Keratinocyte (primary cell): ENCODE data around the gene GAP43. TPM values are rescaled to one million over a fixed set of nuclear protein-coding genes. Genes with fewer than 3 reads are reported as not detected.

ENCODE experiments used
- DNase-seq: peaks from one replicate; pipeline ENCODE4 v3.0.0-alpha.2; 2011; ENCODE audit warnings: low read depth, missing footprints, low spot score
- FAIRE-seq: peaks from 2 replicates; lab custom pipeline; 2011; peaks lifted over from hg19 to GRCh38; lab: Jason Lieb, UNC
- H2AFZ ChIP-seq: 2 replicates; pipeline ENCODE4 v1.6.0; 2012; ENCODE audit warnings: low read length, control low read depth, inconsistent platforms; ENCODE audit not compliant: control insufficient read depth
- H3K27ac ChIP-seq: 2 replicates; pipeline ENCODE4 v1.5.1; 2011; ENCODE audit warnings: low read length; ENCODE audit not compliant: control insufficient read depth, insufficient read depth
- H3K27me3 ChIP-seq: 3 replicates; pipeline ENCODE4 v1.6.0; 2011; ENCODE audit warnings: low read length; ENCODE audit not compliant: control insufficient read depth, insufficient read depth; ENCODE audit errors: extremely low read depth
- H3K36me3 ChIP-seq, 2 experiments: 2 replicates in 1 of 2; 3 replicates in 1 of 2; pipeline ENCODE4 v1.5.1; 2011; ENCODE audit warnings: low read length in 2 of 2, mild to moderate bottlenecking in 1 of 2; ENCODE audit not compliant: control insufficient read depth in 2 of 2, insufficient read depth in 2 of 2; ENCODE audit errors: extremely low read depth in 1 of 2
- H3K4me1 ChIP-seq: 3 replicates; pipeline ENCODE4 v1.5.1; 2011; ENCODE audit warnings: low read length; ENCODE audit not compliant: control insufficient read depth, insufficient read depth; ENCODE audit errors: extremely low read depth
- H3K4me2 ChIP-seq: 3 replicates; pipeline ENCODE4 v1.6.0; 2011; ENCODE audit warnings: low read depth, low read length; ENCODE audit not compliant: control insufficient read depth, insufficient read depth; ENCODE audit errors: extremely low read depth
- H3K4me3 ChIP-seq, 3 experiments: fragments of 200-600 bp in 1 of 3; sonication (generic) in 1 of 3; 2 replicates in 2 of 3; 3 replicates in 1 of 3; pipeline ENCODE4 v1.5.1; 2011 to 2016; ENCODE audit warnings: low read length in 3 of 3, mild to moderate bottlenecking in 3 of 3, control low read depth in 2 of 3, inconsistent platforms in 1 of 3, low read depth in 1 of 3, mixed read lengths in 1 of 3, mixed run types in 1 of 3, moderate library complexity in 1 of 3; ENCODE audit not compliant: control insufficient read depth in 2 of 3, insufficient read depth in 2 of 3; ENCODE audit errors: extremely low read depth in 1 of 3
- H3K79me2 ChIP-seq: 2 replicates; pipeline ENCODE4 v1.6.0; 2012; ENCODE audit warnings: low read length; ENCODE audit not compliant: control insufficient read depth, insufficient read depth
- H3K9ac ChIP-seq: 3 replicates; pipeline ENCODE4 v1.6.0; 2011; ENCODE audit warnings: low read length; ENCODE audit not compliant: control insufficient read depth, insufficient read depth; ENCODE audit errors: extremely low read depth
- H3K9me1 ChIP-seq: 3 replicates; pipeline ENCODE4 v1.6.0; 2011; ENCODE audit warnings: low read length; ENCODE audit not compliant: control insufficient read depth, insufficient read depth; ENCODE audit errors: extremely low read depth
- H3K9me3 ChIP-seq: 2 replicates; pipeline ENCODE4 v1.5.1; 2012; ENCODE audit warnings: low read depth, low read length; ENCODE audit not compliant: control insufficient read depth
- H4K20me1 ChIP-seq: 3 replicates; pipeline ENCODE4 v1.6.0; 2011; ENCODE audit warnings: low read length; ENCODE audit not compliant: control insufficient read depth, insufficient read depth; ENCODE audit errors: extremely low read depth
- CTCF ChIP-seq, 3 experiments: IDR thresholded peaks in 1 of 3; conservative IDR thresholded peaks in 1 of 3; optimal IDR thresholded peaks in 1 of 3; 2 replicates in 2 of 3; 3 replicates in 1 of 3; pipeline versions ENCODE3 to v1.5.1; 2011; ENCODE audit warnings: low read length in 3 of 3, mild to moderate bottlenecking in 3 of 3, moderate library complexity in 2 of 3, control low read depth in 1 of 3, inconsistent platforms in 1 of 3; ENCODE audit not compliant: insufficient read depth in 2 of 3; ENCODE audit errors: extremely low read depth in 1 of 3
- EZH2 ChIP-seq: IDR thresholded peaks from one replicate; pipeline ENCODE4 v1.6.1; 2012; ENCODE audit warnings: inconsistent platforms, mild to moderate bottlenecking, low read length, moderate library complexity
- dilution Hi-C: fragments of 300-500 bp; cut with MboI; formaldehyde crosslinking; loops from one replicate; pipeline ENCODE4 v1.7.0; 2020; ENCODE audit warnings: low sequenced_read_pairs; ENCODE audit not compliant: extremely low pct_ligation_motif_present
- polyA plus RNA-seq, 5 experiments: library from polyadenylated mRNA; depleted of rRNA in 3 of 5; stranded (reverse) in 3 of 5; stranded (forward) in 1 of 5; unstranded in 1 of 5; fragments of >200 nt; gene quantifications; 1 replicate in 1 of 5; 2 replicates in 3 of 5; 3 replicates in 1 of 5; pipeline versions ENCODE4 v1.2.1 to v1.2.3, GENCODE V29; 2011 to 2012; ENCODE audit warnings: missing spikeins in 2 of 5, low read depth in 1 of 5, low replicate concordance in 1 of 5

GAP43 gene
- polyA plus RNA-seq, 1 donor (not counting 4 experiments of a cell fraction or from before 2014, with no cell fraction given), result not detected

GRCh38 chr3:115602194-115602593 lies 21.1 kb upstream of the GAP43 start:
- Histone ChIP-seq H3K9me1 (no peaks in the 10 kb centered on the region), H3K27me3 (no peaks in the 10 kb centered on the region), H3K4me2 (no peak overlapping the region), H3K36me3 (no peaks in the 10 kb centered on the region), H3K4me1 (no peaks in the 10 kb centered on the region), H3K9me3 (no peaks in the 10 kb centered on the region), H2AFZ (no peak overlapping the region), H4K20me1 (no peaks in the 10 kb centered on the region), H3K79me2 (no peaks in the 10 kb centered on the region), H3K27ac (no peak overlapping the region), H3K9ac (no peak overlapping the region), H3K4me3 (no peak overlapping the region)
- FAIRE-seq (no peak), DNase-seq (no peak)
- dilution Hi-C loops, result no loop called here
- TF ChIP-seq CTCF (optimal IDR thresholded peaks at IDR 0.05 in 1 of 3, IDR thresholded peaks at IDR 0.05 in 1 of 3, conservative IDR thresholded peaks at IDR 0.05 in 1 of 3; ENCODE audit: extremely low read depth in 1 of 3, insufficient read depth in 2 of 3, low read length in 3 of 3) (no peak), EZH2 (no peak)

DNA sequence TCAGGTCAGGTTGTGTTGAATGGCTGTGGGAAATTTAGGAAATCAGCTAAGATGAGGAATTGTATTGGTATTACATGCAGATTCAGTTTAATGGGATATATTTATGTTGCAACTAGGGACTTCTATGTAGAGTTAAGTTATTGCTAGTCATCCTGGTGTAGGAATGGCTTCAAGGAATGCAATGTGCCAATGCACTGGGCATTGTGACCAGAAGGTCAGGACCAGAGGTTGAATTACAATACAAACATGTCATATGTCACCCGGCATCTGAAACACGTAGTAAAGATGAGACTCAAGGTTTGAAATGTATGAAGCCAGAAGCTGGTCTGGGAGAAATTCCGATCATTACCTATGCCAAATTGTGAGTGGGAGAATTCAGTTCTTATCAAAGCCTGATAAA lies 11.7 kb upstream of the GAP43 start:
- H3K4me3 ChIP-seq, result no peak overlapping the region
- no peaks in the 10 kb centered on the region for H4K20me1 ChIP-seq
- H3K9ac ChIP-seq, result no peak overlapping the region
- FAIRE-seq (no peak), DNase-seq (no peak)
- H3K36me3 ChIP-seq, result no peaks in the 10 kb centered on the region
- TF ChIP-seq CTCF (optimal IDR thresholded peaks at IDR 0.05 in 1 of 3, IDR thresholded peaks at IDR 0.05 in 1 of 3, conservative IDR thresholded peaks at IDR 0.05 in 1 of 3; ENCODE audit: extremely low read depth in 1 of 3, insufficient read depth in 2 of 3, low read length in 3 of 3) (no peak), EZH2 (no peak)
- no peaks in the 10 kb centered on the region for H3K79me2 ChIP-seq
- H3K4me2 ChIP-seq, result no peak overlapping the region
- no peaks in the 10 kb centered on the region for H3K27me3 ChIP-seq
- no peak overlapping the region for H3K27ac ChIP-seq
- dilution Hi-C loops, result no loop called here
- H3K9me3 ChIP-seq, result no peaks in the 10 kb centered on the region
- no peaks in the 10 kb centered on the region for H3K9me1 ChIP-seq
- no peaks in the 10 kb centered on the region for H3K4me1 ChIP-seq
- H2AFZ ChIP-seq, result no peak overlapping the region
